ENCODE results near the gene IRAK1. TPM values are rescaled to one million over a fixed set of nuclear protein-coding genes. Genes with fewer than 3 reads are reported as not detected.
"Not testable (repeated sequence)": the region's sequence is repeated elsewhere in the genome, so short reads cannot be mapped to it uniquely, and the experiment has no call there.

The IRAK1 gene
- total and polyA plus RNA-seq, 5 donors from 2014 or later, result 23.7 to 64.7 (median 28.2) TPM

GRCh38 chrX:153999359-154000037 is 20.2 kb downstream of the IRAK1 start:
- DNase-seq (no peak), ATAC-seq (ENCODE audit: low read depth in 2 of 2) (no peak)
- H3K9me3 ChIP-seq (ENCODE audit: control insufficient read depth in 2 of 2, low read length in 2 of 2), result no peaks in the 10 kb centered on the region
- no peaks in the 10 kb centered on the region for H3K27me3 ChIP-seq (ENCODE audit: control insufficient read depth, insufficient read depth, low read length)
- Mint-ChIP-seq H3K9me3 (no peaks in the 10 kb centered on the region), H3K27me3 (no peaks in the 10 kb centered on the region), H3K36me3 (no peaks in the 10 kb centered on the region), H3K4me3 (no peak overlapping the region), H3K27ac (no peak overlapping the region), H3K4me1 (peaks cover 0 to 13% (median 8%) of the 10 kb centered on the region in 4 donors)
- H3K36me3 ChIP-seq (ENCODE audit: control insufficient read depth, insufficient read depth, low read length), result no peaks in the 10 kb centered on the region
- H3K4me1 ChIP-seq (ENCODE audit: control insufficient read depth, insufficient read depth, low read length, poor library complexity, severe bottlenecking), result peaks cover 10% of the 10 kb centered on the region
- no peak overlapping the region for H3K4me3 ChIP-seq (ENCODE audit: low read depth, low read length)
- H3K27ac ChIP-seq (ENCODE audit: insufficient read depth, low read length, poor library complexity, severe bottlenecking), result no peak overlapping the region

GRCh38 chrX:153995504-153995903 is 24.2 kb downstream of the IRAK1 start:
- no peaks in the 10 kb centered on the region for H3K36me3 Mint-ChIP-seq
- no peak overlapping the region for H3K27ac Mint-ChIP-seq
- Histone ChIP-seq H3K27me3 (ENCODE audit: control insufficient read depth, insufficient read depth, low read length) (no peaks in the 10 kb centered on the region), H3K36me3 (ENCODE audit: control insufficient read depth, insufficient read depth, low read length) (no peaks in the 10 kb centered on the region), H3K9me3 (ENCODE audit: control insufficient read depth in 2 of 2, low read length in 2 of 2) (no peaks in the 10 kb centered on the region), H3K27ac (ENCODE audit: insufficient read depth, low read length, poor library complexity, severe bottlenecking) (no peak overlapping the region), H3K4me1 (ENCODE audit: control insufficient read depth, insufficient read depth, low read length, poor library complexity, severe bottlenecking) (no peaks in the 10 kb centered on the region), H3K4me3 (ENCODE audit: low read depth, low read length) (no peak overlapping the region)
- ATAC-seq (ENCODE audit: low read depth in 2 of 2), result no peak
- H3K4me1 Mint-ChIP-seq, result peaks cover 0 to 2% (median 0%) of the 10 kb centered on the region in 4 donors
- no peak overlapping the region for H3K4me3 Mint-ChIP-seq
- no peak for DNase-seq
- no peaks in the 10 kb centered on the region for H3K9me3 Mint-ChIP-seq
- no peaks in the 10 kb centered on the region for H3K27me3 Mint-ChIP-seq

GRCh38 chrX:153994398-153994797 is 25.3 kb downstream of the IRAK1 start:
- H3K36me3 ChIP-seq (ENCODE audit: control insufficient read depth, insufficient read depth, low read length); ATAC-seq (ENCODE audit: low read depth in 2 of 2); H3K27me3 ChIP-seq (ENCODE audit: control insufficient read depth, insufficient read depth, low read length); H3K4me3 ChIP-seq (ENCODE audit: low read depth, low read length); H3K27me3 Mint-ChIP-seq; H3K4me1 ChIP-seq (ENCODE audit: control insufficient read depth, insufficient read depth, low read length, poor library complexity, severe bottlenecking); H3K27ac Mint-ChIP-seq; DNase-seq; H3K9me3 Mint-ChIP-seq; H3K4me3 Mint-ChIP-seq; H3K9me3 ChIP-seq (ENCODE audit: control insufficient read depth in 2 of 2, low read length in 2 of 2); H3K27ac ChIP-seq (ENCODE audit: insufficient read depth, low read length, poor library complexity, severe bottlenecking); H3K36me3 Mint-ChIP-seq; H3K4me1 Mint-ChIP-seq: not testable (repeated sequence)

- no peak overlapping the region for H3K4me3 Mint-ChIP-seq
- H3K27me3 ChIP-seq (ENCODE audit: control insufficient read depth, insufficient read depth, low read length), result no peaks in the 10 kb centered on the region
- no peaks in the 10 kb centered on the region for H3K36me3 Mint-ChIP-seq
- H3K4me1 Mint-ChIP-seq, result peaks cover 0 to 11% (median 0%) of the 10 kb centered on the region in 4 donors
- ATAC-seq (ENCODE audit: low read depth in 2 of 2) (no peak), DNase-seq (no peak)
- H3K4me3 ChIP-seq (ENCODE audit: low read depth, low read length), result no peak overlapping the region
- H3K4me1 ChIP-seq (ENCODE audit: control insufficient read depth, insufficient read depth, low read length, poor library complexity, severe bottlenecking), result no peaks in the 10 kb centered on the region
- no peaks in the 10 kb centered on the region for H3K27me3 Mint-ChIP-seq
- no peak overlapping the region for H3K27ac ChIP-seq (ENCODE audit: insufficient read depth, low read length, poor library complexity, severe bottlenecking)
- no peak overlapping the region for H3K27ac Mint-ChIP-seq
- H3K9me3 ChIP-seq (ENCODE audit: control insufficient read depth in 2 of 2, low read length in 2 of 2), result no peaks in the 10 kb centered on the region
- no peaks in the 10 kb centered on the region for H3K36me3 ChIP-seq (ENCODE audit: control insufficient read depth, insufficient read depth, low read length)
- no peaks in the 10 kb centered on the region for H3K9me3 Mint-ChIP-seq
Measured at GRCh38 chrX:153993978-153994377, 25.7 kb downstream of the IRAK1 start.

- Mint-ChIP-seq H3K9me3 (no peaks in the 10 kb centered on the region), H3K4me3 (no peak overlapping the region), H3K27me3 (no peaks in the 10 kb centered on the region), H3K27ac (no peak overlapping the region), H3K36me3 (no peaks in the 10 kb centered on the region), H3K4me1 (peaks cover 0 to 11% (median 0%) of the 10 kb centered on the region in 4 donors)
- Histone ChIP-seq H3K9me3 (ENCODE audit: control insufficient read depth in 2 of 2, low read length in 2 of 2) (no peaks in the 10 kb centered on the region), H3K4me1 (ENCODE audit: control insufficient read depth, insufficient read depth, low read length, poor library complexity, severe bottlenecking) (no peaks in the 10 kb centered on the region), H3K36me3 (ENCODE audit: control insufficient read depth, insufficient read depth, low read length) (no peaks in the 10 kb centered on the region), H3K27me3 (ENCODE audit: control insufficient read depth, insufficient read depth, low read length) (no peaks in the 10 kb centered on the region), H3K4me3 (ENCODE audit: low read depth, low read length) (no peak overlapping the region), H3K27ac (ENCODE audit: insufficient read depth, low read length, poor library complexity, severe bottlenecking) (no peak overlapping the region)
- DNase-seq (no peak), ATAC-seq (ENCODE audit: low read depth in 2 of 2) (no peak)
Measured at GRCh38 chrX:153993079-153993478, 26.6 kb downstream of the IRAK1 start.

- Histone ChIP-seq H3K27me3 (ENCODE audit: control insufficient read depth, insufficient read depth, low read length) (no peaks in the 10 kb centered on the region), H3K9me3 (ENCODE audit: control insufficient read depth in 2 of 2, low read length in 2 of 2) (no peaks in the 10 kb centered on the region), H3K4me3 (ENCODE audit: low read depth, low read length) (no peak overlapping the region), H3K36me3 (ENCODE audit: control insufficient read depth, insufficient read depth, low read length) (no peaks in the 10 kb centered on the region), H3K27ac (ENCODE audit: insufficient read depth, low read length, poor library complexity, severe bottlenecking) (no peak overlapping the region), H3K4me1 (ENCODE audit: control insufficient read depth, insufficient read depth, low read length, poor library complexity, severe bottlenecking) (no peaks in the 10 kb centered on the region)
- ATAC-seq (ENCODE audit: low read depth in 2 of 2) (no peak), DNase-seq (no peak)
- Mint-ChIP-seq H3K27ac (no peak overlapping the region), H3K4me3 (no peak overlapping the region), H3K36me3 (no peaks in the 10 kb centered on the region), H3K9me3 (no peaks in the 10 kb centered on the region), H3K4me1 (peaks cover 0 to 13% (median 0%) of the 10 kb centered on the region in 4 donors), H3K27me3 (no peaks in the 10 kb centered on the region)
Measured at GRCh38 chrX:153992180-153992579, 27.5 kb downstream of the IRAK1 start.

- no peak overlapping the region for H3K27ac ChIP-seq (ENCODE audit: insufficient read depth, low read length, poor library complexity, severe bottlenecking)
- no peaks in the 10 kb centered on the region for H3K27me3 Mint-ChIP-seq
- H3K36me3 ChIP-seq (ENCODE audit: control insufficient read depth, insufficient read depth, low read length), result no peaks in the 10 kb centered on the region
- H3K27me3 ChIP-seq (ENCODE audit: control insufficient read depth, insufficient read depth, low read length), result no peaks in the 10 kb centered on the region
- H3K27ac Mint-ChIP-seq, result peak overlapping the region; percentile 55 to 91 (median 80)
- DNase-seq (no peak), ATAC-seq (ENCODE audit: low read depth in 2 of 2) (no peak)
- H3K4me1 Mint-ChIP-seq, result peaks cover 0 to 16% (median 0%) of the 10 kb centered on the region in 4 donors
- no peaks in the 10 kb centered on the region for H3K9me3 ChIP-seq (ENCODE audit: control insufficient read depth in 2 of 2, low read length in 2 of 2)
- no peaks in the 10 kb centered on the region for H3K9me3 Mint-ChIP-seq
- no peak overlapping the region for H3K4me3 ChIP-seq (ENCODE audit: low read depth, low read length)
- no peaks in the 10 kb centered on the region for H3K4me1 ChIP-seq (ENCODE audit: control insufficient read depth, insufficient read depth, low read length, poor library complexity, severe bottlenecking)
- no peaks in the 10 kb centered on the region for H3K36me3 Mint-ChIP-seq
- H3K4me3 Mint-ChIP-seq, result peak overlapping the region in 2 of 4 donors; percentile 28 to 58
Measured at GRCh38 chrX:153991013-153991580, 28.6 kb downstream of the IRAK1 start.
